Mesothelial cell of epicardium (in vitro differentiated cells): ENCODE data around the gene PRICKLE4. TPM values are rescaled to one million over a fixed set of nuclear protein-coding genes. Genes with fewer than 3 reads are reported as not detected.

Source experiments
- DNase-seq, 2 experiments: peaks; one replicate each; pipeline ENCODE4 v3.0.0; 2021; ENCODE audit warnings: low spot score in 2 of 2; ENCODE audit not compliant: unreplicated experiment in 2 of 2
- H3K27ac Mint-ChIP-seq: 2 replicates; pipeline ENCODE4 v1.8.0; 2021; ENCODE audit warnings: mixed read lengths
- H3K27me3 Mint-ChIP-seq: 2 replicates; pipeline ENCODE4 v1.8.0; 2021; ENCODE audit warnings: low read depth, mixed read lengths
- H3K36me3 Mint-ChIP-seq: 2 replicates; pipeline ENCODE4 v1.8.0; 2021; ENCODE audit warnings: mixed read lengths
- H3K4me1 Mint-ChIP-seq: 2 replicates; pipeline ENCODE4 v1.8.0; 2021; ENCODE audit warnings: mixed read lengths
- H3K4me3 Mint-ChIP-seq: 2 replicates; pipeline ENCODE4 v1.8.0; 2021; ENCODE audit warnings: mild to moderate bottlenecking, moderate library complexity, mixed read lengths
- H3K9me3 Mint-ChIP-seq: 2 replicates; pipeline ENCODE4 v1.8.0; 2021; ENCODE audit warnings: mixed read lengths
- CTCF ChIP-seq: fragments of 200-600 bp; sonication (generic); IDR thresholded peaks from one replicate; pipeline ENCODE4 v1.5.0; 2021; ENCODE audit warnings: antibody characterized with exemption; ENCODE audit not compliant: unreplicated experiment
- total RNA-seq: library from RNA; stranded (reverse); gene quantifications from 3 replicates; pipeline ENCODE4 v1.2.1, GENCODE V29; 2021

Gene PRICKLE4
- total RNA-seq, 1 donor from 2014 or later = 4.5 TPM

- TF ChIP-seq CTCF = no peak
- Mint-ChIP-seq H3K36me3 (peaks cover 24% of the 10 kb centered on the region), H3K9me3 (no peaks in the 10 kb centered on the region), H3K4me1 (peaks cover 6% of the 10 kb centered on the region), H3K4me3 (no peak overlapping the region), H3K27ac (no peak overlapping the region), H3K27me3 (no peaks in the 10 kb centered on the region)
- DNase-seq = no peak
These were observed 5.7 kb upstream of the PRICKLE4 start for GRCh38 chr6:41774841-41775240.

- no peak overlapping the region for H3K4me3 Mint-ChIP-seq
- no peak overlapping the region for H3K27ac Mint-ChIP-seq
- no peaks in the 10 kb centered on the region for H3K9me3 Mint-ChIP-seq
- H3K27me3 Mint-ChIP-seq = no peaks in the 10 kb centered on the region
- H3K36me3 Mint-ChIP-seq = peaks cover 24% of the 10 kb centered on the region
- peaks cover 6% of the 10 kb centered on the region for H3K4me1 Mint-ChIP-seq
- no peak for TF ChIP-seq CTCF
- no peak for DNase-seq
These were observed 5.2 kb upstream of the PRICKLE4 start for GRCh38 chr6:41775293-41775882.

DNA sequence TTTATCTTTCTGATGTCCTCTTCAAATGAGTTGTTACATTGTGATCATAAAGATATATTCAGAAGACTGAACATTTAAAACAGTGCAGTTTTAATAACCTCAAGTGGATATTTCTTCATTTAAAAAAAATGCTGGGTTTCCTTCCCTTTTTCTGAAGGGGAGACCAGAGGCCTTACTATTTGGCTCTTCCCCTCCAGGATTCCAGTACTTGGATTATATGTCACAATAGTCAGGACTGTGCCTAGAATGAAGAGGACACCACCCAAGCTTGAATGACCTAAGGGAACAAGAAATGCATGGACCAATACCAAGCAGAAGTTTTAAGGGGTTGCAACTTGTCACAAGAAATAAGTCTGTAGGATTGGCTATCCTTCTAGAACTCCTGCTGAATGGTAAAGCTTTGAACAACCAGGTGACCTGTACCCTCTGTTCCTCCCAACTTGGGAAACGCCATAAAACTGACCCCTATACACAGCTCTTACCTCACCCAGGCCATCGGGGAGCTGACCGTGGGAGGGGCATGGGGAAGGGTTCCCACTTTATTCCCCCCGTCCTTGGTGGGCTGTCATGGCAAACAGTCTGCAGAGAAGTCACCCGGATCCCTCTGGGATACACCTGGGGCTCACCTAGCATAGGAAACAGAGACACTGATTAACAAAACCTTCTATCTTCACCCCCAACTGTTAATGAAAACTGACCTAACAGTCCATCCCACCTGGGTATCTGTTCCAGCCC is 2.9 kb upstream of the PRICKLE4 start:
- no peak overlapping the region for H3K27ac Mint-ChIP-seq
- no peak for TF ChIP-seq CTCF
- peaks cover 16% of the 10 kb centered on the region for H3K4me1 Mint-ChIP-seq
- H3K27me3 Mint-ChIP-seq = peaks cover 7% of the 10 kb centered on the region
- H3K9me3 Mint-ChIP-seq = no peaks in the 10 kb centered on the region
- peaks cover 12% of the 10 kb centered on the region for H3K36me3 Mint-ChIP-seq
- no peak overlapping the region for H3K4me3 Mint-ChIP-seq
- no peak for DNase-seq

DNA sequence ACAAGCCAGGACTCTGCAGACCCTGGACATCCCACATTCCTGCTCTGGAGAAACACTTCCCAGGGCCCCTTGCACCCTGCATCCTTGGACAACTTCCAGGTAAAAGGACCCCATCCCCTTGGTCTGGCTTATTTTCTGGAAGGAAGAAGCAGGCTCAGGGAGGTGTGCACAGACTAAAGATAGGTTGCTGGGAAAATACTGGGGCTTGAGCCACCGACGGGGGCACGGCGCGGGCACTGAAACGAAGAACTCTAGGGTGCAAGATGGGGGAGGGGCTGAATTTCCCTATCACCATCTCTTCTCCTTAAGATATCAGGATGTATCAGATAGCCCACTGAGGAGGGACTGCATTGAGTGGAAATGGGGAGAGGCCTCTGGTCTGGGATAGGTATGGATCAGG is 1.7 kb upstream of the PRICKLE4 start:
- TF ChIP-seq CTCF = no peak
- peaks cover 11% of the 10 kb centered on the region for H3K27me3 Mint-ChIP-seq
- no peaks in the 10 kb centered on the region for H3K9me3 Mint-ChIP-seq
- H3K36me3 Mint-ChIP-seq = peaks cover 12% of the 10 kb centered on the region
- H3K27ac Mint-ChIP-seq = peak overlapping the region; percentile 60
- H3K4me1 Mint-ChIP-seq = peaks cover 16% of the 10 kb centered on the region
- DNase-seq = no peak
- H3K4me3 Mint-ChIP-seq = peak overlapping the region; percentile 81

DNA sequence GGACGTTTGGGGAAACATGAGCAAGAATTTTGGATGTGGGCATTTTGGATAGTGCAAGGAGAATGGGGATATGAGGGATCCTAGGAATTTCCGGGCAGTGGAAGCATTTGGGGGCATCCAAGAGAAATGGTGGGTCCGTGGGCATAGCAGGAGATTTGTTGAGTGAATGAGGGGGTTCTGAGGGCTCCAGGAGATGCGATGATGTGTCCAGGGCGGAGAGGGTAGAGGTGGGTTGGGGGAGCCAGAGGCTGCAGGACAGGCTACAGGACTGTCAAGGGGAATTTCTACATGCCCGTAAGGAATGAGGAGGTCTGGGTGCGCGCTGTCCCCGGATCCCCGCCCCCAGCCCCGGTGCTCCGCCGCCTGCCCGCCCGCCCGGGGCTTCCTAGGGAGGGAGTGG is 1.2 kb upstream of the PRICKLE4 start:
- peaks cover 8% of the 10 kb centered on the region for H3K36me3 Mint-ChIP-seq
- TF ChIP-seq CTCF = no peak
- no peaks in the 10 kb centered on the region for H3K9me3 Mint-ChIP-seq
- H3K4me3 Mint-ChIP-seq = peak overlapping the region; percentile 81
- H3K4me1 Mint-ChIP-seq = peaks cover 18% of the 10 kb centered on the region
- peak overlapping the region; percentile 60 for H3K27ac Mint-ChIP-seq
- DNase-seq = no peak
- H3K27me3 Mint-ChIP-seq = peaks cover 11% of the 10 kb centered on the region
